Measurements from ENCODE around the gene RIC8B.

Gene RIC8B

GRCh38 chr12:106865683-106866082 lies 91.2 kb downstream of the RIC8B start:
- DNase-seq, result no peak
- intact Hi-C loops (cut with DNase I), result no loop called here

GRCh38 chr12:106866426-106867080 lies 92.1 kb downstream of the RIC8B start:
- no peak for DNase-seq
- intact Hi-C loops (cut with DNase I), result no loop called here

DNA sequence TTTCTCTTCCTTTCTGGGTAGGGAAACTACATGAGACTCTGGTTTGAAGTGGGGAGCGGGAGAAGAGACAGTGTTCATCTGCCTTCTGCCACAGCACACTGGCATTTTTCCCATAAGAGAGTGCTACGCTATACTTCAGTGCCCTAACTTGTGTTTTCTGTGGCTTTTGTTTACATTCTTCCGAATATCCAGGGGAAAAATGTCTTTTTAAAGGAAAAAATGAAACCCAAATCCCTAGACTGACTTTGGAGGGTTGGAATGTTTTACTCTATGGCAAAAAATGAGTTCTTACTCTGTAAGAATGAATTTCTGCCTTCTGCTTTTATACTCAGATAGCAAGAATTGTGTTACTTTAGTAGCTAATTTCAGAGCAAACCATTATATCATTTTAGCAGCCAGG lies 93.2 kb downstream of the RIC8B start:
- intact Hi-C loops (cut with DNase I), result no loop called here
- DNase-seq, result no peak

DNA sequence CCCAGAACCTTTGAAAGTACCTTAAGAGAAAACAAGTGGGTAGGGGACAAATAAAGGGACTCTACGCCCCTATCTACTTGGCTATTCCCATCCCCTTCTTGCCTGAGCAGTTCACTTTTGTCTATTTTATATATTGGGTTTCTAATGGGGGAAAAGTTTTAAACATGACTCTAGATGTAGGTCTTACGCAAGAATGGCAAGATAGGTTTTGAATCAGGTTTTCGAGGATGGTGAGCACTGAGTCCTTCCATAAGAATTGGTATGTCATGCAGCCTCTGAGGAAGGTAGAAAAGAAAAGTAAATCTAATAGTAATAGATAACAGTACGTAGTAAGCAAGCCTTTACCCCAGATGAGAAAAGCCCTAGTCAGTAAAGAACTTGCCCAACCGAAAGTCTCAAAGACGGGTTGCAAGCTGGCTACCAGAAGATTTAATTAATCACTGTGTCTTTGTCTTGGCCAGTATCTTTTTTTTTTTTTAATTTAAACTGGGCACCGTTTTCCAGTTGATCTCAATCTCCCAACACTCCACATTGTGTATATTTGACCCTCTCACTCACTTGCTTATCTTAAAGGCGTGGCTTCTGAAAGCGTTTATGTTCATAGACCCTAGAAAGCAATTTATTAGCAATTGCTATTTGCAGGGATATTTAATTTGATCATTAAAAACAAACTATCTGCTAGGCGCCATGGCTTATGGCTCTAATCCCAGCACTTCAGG lies 94.7 kb downstream of the RIC8B start:
- DNase-seq, result no peak
- intact Hi-C loops (cut with DNase I), result no loop called here

DNA sequence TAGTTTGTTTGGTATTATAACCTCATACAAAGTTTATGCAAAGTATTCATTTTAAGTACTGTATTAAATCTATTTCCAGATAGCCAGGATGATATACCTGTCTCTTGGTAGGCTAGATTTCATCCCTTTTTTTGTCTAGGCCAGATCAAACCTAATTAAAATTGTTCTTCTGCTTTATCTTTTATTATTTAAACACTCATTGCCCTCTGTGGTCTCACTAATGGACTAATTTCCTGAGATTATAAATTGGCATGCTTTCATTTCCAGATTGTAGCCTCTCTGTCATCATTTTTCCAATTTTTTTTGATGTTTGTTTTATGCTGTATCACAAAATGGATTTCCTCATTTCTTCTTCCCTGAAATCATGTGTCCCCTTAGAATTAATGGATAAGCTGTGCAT lies 95.6 kb downstream of the RIC8B start:
- intact Hi-C loops (cut with DNase I), result no loop called here
- no peak for DNase-seq

GRCh38 chr12:106871477-106871876 lies 97.0 kb downstream of the RIC8B start:
- intact Hi-C loops (cut with DNase I), result no loop called here

DNA sequence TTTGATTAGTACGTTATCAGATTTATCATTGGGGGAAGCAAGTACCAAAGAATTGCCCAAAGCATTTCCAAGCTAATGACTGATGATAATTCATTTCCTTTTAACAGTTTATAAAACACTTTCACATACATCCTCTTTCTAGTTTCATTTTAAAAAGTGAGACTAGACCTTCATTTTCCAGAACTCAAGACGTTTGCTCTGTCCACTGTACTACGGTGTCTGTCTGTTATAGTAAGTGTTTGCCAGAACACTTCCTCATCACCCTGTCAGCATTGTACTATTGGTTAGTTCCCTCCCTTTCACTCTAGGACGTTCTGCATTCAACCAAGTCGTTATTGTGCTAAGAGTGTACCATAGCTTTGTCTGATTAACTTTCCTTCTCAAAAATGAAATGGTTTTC lies 99.5 kb downstream of the RIC8B start:
- DNase-seq, result no peak

More at GRCh38 chr12:106871477-106871876, 97.0 kb downstream of the RIC8B start:
- DNase-seq, result no peak

DNA sequence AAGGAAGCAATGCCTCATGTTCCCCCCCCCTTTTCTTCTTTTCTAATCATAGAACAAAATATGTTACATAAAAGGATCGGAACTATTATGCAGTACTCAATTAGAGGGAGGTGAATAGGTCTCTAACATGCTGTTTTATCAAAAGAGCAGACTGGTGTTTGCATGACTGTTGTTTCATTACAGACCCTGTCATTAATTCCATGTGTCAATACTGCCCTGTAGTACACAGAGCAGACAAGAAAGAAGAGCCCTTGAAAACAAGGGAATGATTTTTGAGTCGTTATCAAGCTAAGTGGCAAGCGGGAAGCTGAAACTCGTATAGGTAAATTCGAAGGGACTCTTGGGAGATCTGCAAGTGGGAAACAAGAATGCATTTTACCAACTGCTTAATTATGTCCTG lies 104.3 kb downstream of the RIC8B start:
- intact Hi-C loops (cut with DNase I), result no loop called here
- DNase-seq, result no peak

More for the DNA sequence above, 99.5 kb downstream of the RIC8B start:
- intact Hi-C loops (cut with DNase I), result no loop called here

DNA sequence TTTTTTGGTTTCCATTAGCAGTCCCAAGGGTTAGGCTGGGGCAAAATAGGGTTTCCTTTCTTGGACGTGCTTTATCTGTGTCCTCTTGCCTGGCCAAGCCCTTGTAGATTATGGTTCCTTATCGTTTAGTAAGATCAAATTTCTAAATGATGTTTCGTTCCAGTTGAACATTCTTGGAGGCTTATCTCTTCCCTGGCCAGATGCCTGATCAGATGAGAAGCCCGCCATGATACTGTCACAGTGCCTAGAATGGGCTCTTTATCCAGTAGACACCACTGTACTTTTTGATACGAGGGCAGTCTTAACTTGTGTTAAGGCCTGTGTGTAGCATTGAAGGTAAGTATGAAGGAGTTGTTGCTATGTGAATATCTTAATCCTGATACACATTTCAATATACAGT lies 105.1 kb downstream of the RIC8B start:
- DNase-seq, result no peak
- intact Hi-C loops (cut with DNase I), result no loop called here

DNA sequence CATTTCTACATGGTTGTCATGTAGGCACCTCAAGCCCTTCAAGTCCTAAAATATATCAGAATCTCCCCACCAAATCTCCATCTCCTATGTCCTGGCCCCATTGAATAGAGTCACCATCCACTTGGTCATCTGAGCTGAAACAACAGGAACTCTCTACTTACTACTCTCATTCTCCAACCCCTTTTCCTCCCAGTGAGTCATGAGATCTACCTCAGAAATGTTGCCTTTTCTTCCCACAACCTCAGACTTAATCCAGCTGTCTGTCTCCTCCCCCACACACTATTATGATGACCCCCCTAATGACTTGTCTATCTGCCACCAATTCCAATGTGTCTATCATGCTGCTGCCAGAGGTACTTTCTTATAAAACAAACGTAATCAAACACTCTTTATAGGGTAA lies 108.9 kb downstream of the RIC8B start:
- intact Hi-C loops (cut with DNase I), result no loop called here
- no peak for DNase-seq

GRCh38 chr12:106885026-106885425 lies 110.5 kb downstream of the RIC8B start:
- DNase-seq, result no peak
- intact Hi-C loops (cut with DNase I), result no loop called here

DNA sequence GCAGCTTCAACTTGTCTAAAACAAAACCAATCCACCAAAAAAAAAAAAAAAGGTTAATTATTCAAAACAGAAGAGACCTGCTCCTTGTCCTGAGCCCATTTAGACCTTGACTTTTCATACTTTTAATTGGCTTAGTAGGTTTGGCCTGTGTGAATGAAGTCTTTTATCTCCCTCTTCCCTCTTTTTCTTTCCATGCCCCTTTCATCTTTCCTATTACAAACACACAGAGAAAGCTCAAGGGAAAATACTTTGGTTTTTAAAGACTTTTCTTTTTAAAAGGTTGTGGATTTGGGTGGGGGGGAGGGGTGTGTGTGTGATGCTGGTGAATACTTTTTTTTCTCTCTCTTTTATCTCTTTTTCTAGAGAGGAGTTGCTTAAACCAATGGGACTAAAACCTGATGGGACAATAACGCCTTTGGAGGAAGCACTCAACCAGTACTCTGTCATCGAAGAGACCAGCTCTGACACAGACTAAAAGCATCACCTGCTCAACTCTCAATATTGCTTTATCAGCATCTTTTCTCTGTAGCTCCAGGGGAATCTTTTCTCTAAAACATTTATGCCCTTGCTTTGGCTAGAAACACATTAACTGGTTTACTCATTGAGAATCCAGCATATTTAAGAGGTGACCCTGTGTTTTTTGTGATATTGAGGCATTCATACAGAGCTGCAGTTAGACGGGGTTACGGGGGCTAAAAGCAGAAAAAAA lies 111.2 kb downstream of the RIC8B start:
- DNase-seq, result no peak
- intact Hi-C loops (cut with DNase I), result no loop called here

GRCh38 chr12:106886932-106887331 lies 112.5 kb downstream of the RIC8B start:
- intact Hi-C loops (cut with DNase I), result no loop called here
- DNase-seq, result no peak

- intact Hi-C loops (cut with DNase I), result no loop called here
- DNase-seq, result no peak
Observed at GRCh38 chr12:106888348-106888970, 114.0 kb downstream of the RIC8B start.

DNA sequence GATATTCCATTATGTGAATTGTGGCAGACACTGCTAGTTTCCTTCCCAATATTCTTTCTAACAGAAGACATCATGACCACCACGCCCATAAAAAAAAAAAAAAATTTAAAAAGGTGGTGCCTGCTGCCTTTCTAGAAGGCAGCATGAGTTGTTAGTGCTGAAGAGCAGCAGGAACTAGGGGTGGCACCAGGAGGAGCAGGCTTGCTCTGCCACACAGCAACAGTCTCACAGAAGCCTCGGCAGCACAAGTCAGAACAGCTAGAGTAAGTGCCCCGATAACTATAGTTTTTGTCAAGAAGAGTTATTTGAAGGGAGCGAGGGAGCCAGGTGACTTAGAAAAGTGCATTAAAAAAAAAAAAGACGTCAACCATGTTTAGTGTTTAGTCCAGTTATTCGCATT lies 114.8 kb downstream of the RIC8B start:
- intact Hi-C loops (cut with DNase I), result no loop called here
- DNase-seq, result no peak

GRCh38 chr12:106889950-106890626 lies 115.6 kb downstream of the RIC8B start:
- intact Hi-C loops (cut with DNase I), result no loop called here
- no peak for DNase-seq

DNA sequence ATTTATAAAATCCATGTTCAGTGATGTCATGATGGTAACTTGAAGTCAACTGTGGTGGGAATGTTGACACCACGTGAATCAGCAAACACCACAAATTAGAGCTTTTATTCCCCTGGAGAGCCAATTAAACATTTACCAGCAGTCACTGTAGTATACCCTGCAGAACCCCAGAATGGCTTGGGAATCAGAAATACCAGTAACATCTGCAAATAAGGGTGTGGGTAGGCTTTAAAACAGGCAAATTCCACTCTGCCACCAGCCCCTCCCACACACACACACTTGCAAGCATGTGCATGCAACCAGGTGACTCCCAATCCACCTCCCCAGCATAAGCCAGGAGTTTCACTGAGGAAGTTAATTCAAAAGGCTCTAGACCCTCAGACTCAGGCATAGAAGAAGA lies 117.6 kb downstream of the RIC8B start:
- no peak for DNase-seq
- intact Hi-C loops (cut with DNase I), result no loop called here

DNA sequence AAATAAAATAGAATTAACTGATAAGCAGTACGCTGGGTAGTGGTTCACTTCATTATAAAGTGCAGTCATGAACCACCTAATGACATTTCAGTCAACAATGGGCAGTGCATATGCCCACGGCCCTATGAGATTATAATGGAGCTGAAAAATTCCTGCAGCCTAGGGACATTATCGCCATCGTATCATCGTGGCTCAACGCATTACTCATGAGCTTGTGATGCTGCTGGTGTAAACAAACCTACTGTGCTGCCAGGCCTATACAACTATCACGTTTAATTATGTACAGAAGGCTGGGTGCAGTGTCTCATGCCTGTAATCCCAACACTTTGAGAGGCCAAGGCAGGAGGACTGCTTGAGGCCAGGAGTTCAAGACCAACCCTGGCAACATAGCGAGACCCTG lies 119.0 kb downstream of the RIC8B start:
- intact Hi-C loops (cut with DNase I), result no loop called here
- no peak for DNase-seq

- DNase-seq, result no peak
- intact Hi-C loops (cut with DNase I), result no loop called here
Observed at GRCh38 chr12:106894774-106895173, 120.3 kb downstream of the RIC8B start.

GRCh38 chr12:106896603-106897002 lies 122.1 kb downstream of the RIC8B start:
- intact Hi-C loops (cut with DNase I), result no loop called here
- no peak for DNase-seq

DNA sequence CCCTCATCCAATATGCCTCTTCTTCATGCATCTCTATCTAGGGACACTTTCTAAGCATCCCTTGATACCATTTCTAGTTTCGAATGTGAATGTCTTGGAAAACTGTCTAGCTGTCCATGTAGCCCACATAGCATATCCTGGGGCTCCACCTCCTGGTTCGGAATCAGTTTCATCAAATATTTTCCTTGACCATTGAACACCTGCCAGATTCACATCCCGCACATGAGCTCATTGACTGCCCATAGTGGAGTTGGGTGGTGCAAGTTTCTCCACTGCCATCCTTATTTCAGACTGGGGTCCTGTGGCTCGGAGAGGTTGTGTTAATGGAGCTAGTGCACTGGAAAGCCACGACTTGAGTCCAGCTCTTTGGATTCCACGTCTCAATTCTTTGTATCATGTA lies 122.6 kb downstream of the RIC8B start:
- intact Hi-C loops (cut with DNase I), result no loop called here
- DNase-seq, result no peak
